B cell (primary cell): ENCODE measurements around the gene RAI2. TPM values are rescaled to one million over a fixed set of nuclear protein-coding genes. Genes with fewer than 3 reads are reported as not detected.

Source experiments
- ATAC-seq: fragments of 200-7000 bp; cut with Tn5 transposase; one replicate; pipeline ENCODE4 v1.10.0; 2021; ENCODE audit warnings: low read depth, mild to moderate bottlenecking, moderate number of reproducible peaks, moderate library complexity
- CTCF ChIA-PET: fragments of 350-600 bp; sonication (Branson Sonifier 250); formaldehyde crosslinking; loops from one replicate; lab custom pipeline; 2021; ENCODE audit warnings: antibody characterized with exemption, inconsistent platforms; lab: Charles Lee
- POLR2A ChIA-PET: fragments of 350-600 bp; sonication (Branson Sonifier 250); formaldehyde crosslinking; loops from one replicate; lab custom pipeline; 2021; ENCODE audit warnings: antibody characterized with exemption; lab: Charles Lee
- DNase-seq: peaks from one replicate; pipeline ENCODE4 v3.0.0; 2013
- H2AFZ ChIP-seq: 2 replicates; pipeline ENCODE4 v1.6.1; 2012; ENCODE audit warnings: mild to moderate bottlenecking, low read depth, low read length; ENCODE audit not compliant: insufficient read depth, poor library complexity, severe bottlenecking
- H3K27ac ChIP-seq, 2 donors: 1 replicate in 1 of 2; 2 replicates in 1 of 2; pipeline ENCODE4 v1.5.1; 2012 to 2013; ENCODE audit warnings: low read length in 2 of 2, mild to moderate bottlenecking in 2 of 2, moderate library complexity in 1 of 2
- H3K27me3 ChIP-seq, 4 experiments: fragments of 200-600 bp in 1 of 4; sonication (generic) in 1 of 4; replicated peaks in 1 of 4; 1 replicate in 2 of 4; 2 replicates in 2 of 4; pipeline versions ENCODE4 v1.6.1 to v1.7.0; 2013 to 2016; ENCODE audit warnings: low read length in 3 of 4, mild to moderate bottlenecking in 2 of 4, mixed read lengths in 1 of 4, moderate library complexity in 1 of 4; ENCODE audit not compliant: insufficient read depth in 4 of 4, control insufficient read depth in 3 of 4; ENCODE audit errors: control extremely low read depth in 1 of 4
- H3K36me3 ChIP-seq, 2 experiments: replicated peaks in 1 of 2; 1 replicate in 1 of 2; 2 replicates in 1 of 2; pipeline versions ENCODE4 v1.6.1 to v1.7.1; 2013; ENCODE audit warnings: low read length in 1 of 2; ENCODE audit not compliant: insufficient read depth in 2 of 2, control insufficient read depth in 1 of 2; ENCODE audit errors: control extremely low read depth in 1 of 2, extremely low read depth in 1 of 2
- H3K4me1 ChIP-seq, 2 donors: fragments of 200-600 bp in 1 of 2; sonication (generic) in 1 of 2; 1 replicate in 1 of 2; 2 replicates in 1 of 2; pipeline versions ENCODE4 v1.5.1 to v1.6.1; 2013 to 2017; ENCODE audit warnings: low read length in 2 of 2; ENCODE audit not compliant: control insufficient read depth in 2 of 2, insufficient read depth in 2 of 2
- H3K4me2 ChIP-seq: replicated peaks from 2 replicates; pipeline ENCODE3; 2012; ENCODE audit warnings: mild to moderate bottlenecking, low read depth, low read length; ENCODE audit not compliant: poor library complexity, severe bottlenecking
- H3K4me3 ChIP-seq, 5 experiments: fragments of 200-600 bp in 1 of 5; sonication (generic) in 1 of 5; 1 replicate in 3 of 5; 2 replicates in 2 of 5; pipeline versions ENCODE4 v1.5.1 to v1.7.0; 2011 to 2016; ENCODE audit warnings: low read length in 4 of 5, mild to moderate bottlenecking in 4 of 5, low read depth in 2 of 5, control low read depth in 1 of 5, moderate library complexity in 1 of 5; ENCODE audit not compliant: insufficient read depth in 1 of 5; ENCODE audit errors: control extremely low read depth in 1 of 5, extremely low read depth in 1 of 5
- H3K79me2 ChIP-seq: fragments of 200-600 bp; sonication (generic); one replicate; pipeline ENCODE4 v1.6.0; 2016; ENCODE audit warnings: low read length; ENCODE audit not compliant: control insufficient read depth, insufficient read depth
- H3K9ac ChIP-seq: fragments of 200-600 bp; sonication (generic); 2 replicates; pipeline ENCODE4 v1.6.1; 2017; ENCODE audit warnings: mild to moderate bottlenecking, low read length, moderate library complexity
- H3K9me3 ChIP-seq, 3 donors: one replicate each; pipeline versions ENCODE4 v1.6.1 to v1.7.1; 2013; ENCODE audit warnings: low read length in 2 of 3; ENCODE audit not compliant: control insufficient read depth in 2 of 3, insufficient read depth in 1 of 3; ENCODE audit errors: control extremely low read depth in 1 of 3
- H4K20me1 ChIP-seq: 2 replicates; pipeline ENCODE4 v1.6.0; 2012; ENCODE audit warnings: mild to moderate bottlenecking, low read length; ENCODE audit not compliant: insufficient read depth, control insufficient read depth, poor library complexity, severe bottlenecking
- H3K27ac Mint-ChIP-seq: one replicate; pipeline ENCODE4 v1.8.0; 2021; ENCODE audit warnings: mixed read lengths
- H3K27me3 Mint-ChIP-seq: one replicate; pipeline ENCODE4 v1.8.0; 2021; ENCODE audit warnings: mixed read lengths
- H3K4me1 Mint-ChIP-seq: one replicate; pipeline ENCODE4 v1.8.0; 2021; ENCODE audit warnings: mixed read lengths
- H3K4me3 Mint-ChIP-seq: one replicate; pipeline ENCODE4 v1.8.0; 2021; ENCODE audit warnings: mixed read lengths
- H3K9me3 Mint-ChIP-seq: one replicate; pipeline ENCODE4 v1.8.0; 2022; ENCODE audit warnings: mixed read lengths; ENCODE audit not compliant: insufficient read depth
- EZH2 ChIP-seq: IDR thresholded peaks from 2 replicates; pipeline ENCODE4 v1.6.1; 2012; ENCODE audit warnings: borderline replicate concordance, low read depth, mild to moderate bottlenecking, moderate library complexity, low read length; ENCODE audit not compliant: insufficient read depth, poor library complexity, severe bottlenecking
- WGBS: methylation state at CpG from one replicate; pipeline ENCODE4 v1.1.5; 2013; ENCODE audit warnings: missing lambda C conversion rate; ENCODE audit not compliant: insufficient coverage; 5-methylcytosine and 5-hydroxymethylcytosine counted together
- intact Hi-C: fragments of 100-400 bp; cut with micrococcal nuclease; formaldehyde crosslinking; loops from one replicate; pipeline ENCODE4 v1.10.0; 2022
- polyA plus RNA-seq: library from polyadenylated mRNA; depleted of rRNA; stranded (reverse); fragments of >200 nt; gene quantifications from 2 replicates; pipeline ENCODE4 v1.2.3, GENCODE V29; 2012
- total RNA-seq, 2 donors: library from RNA; stranded (reverse); fragments of 120-200 nt in 1 of 2; gene quantifications; 1 replicate in 1 of 2; 2 replicates in 1 of 2; pipeline versions ENCODE4 v1.2.3 to v1.2.4, GENCODE V29; 2013 to 2022
- TF ChIP-seq, protein P1 (sequence below): fragments of 200-600 bp; IDR thresholded peaks from one replicate; pipeline ENCODE4 v1.8.0; 2022; ENCODE audit warnings: antibody characterized with exemption, mild to moderate bottlenecking

Gene RAI2
- total and polyA plus RNA-seq, 2 donors (not counting 1 experiment from before 2014, with no cell fraction given), result not detected

DNA sequence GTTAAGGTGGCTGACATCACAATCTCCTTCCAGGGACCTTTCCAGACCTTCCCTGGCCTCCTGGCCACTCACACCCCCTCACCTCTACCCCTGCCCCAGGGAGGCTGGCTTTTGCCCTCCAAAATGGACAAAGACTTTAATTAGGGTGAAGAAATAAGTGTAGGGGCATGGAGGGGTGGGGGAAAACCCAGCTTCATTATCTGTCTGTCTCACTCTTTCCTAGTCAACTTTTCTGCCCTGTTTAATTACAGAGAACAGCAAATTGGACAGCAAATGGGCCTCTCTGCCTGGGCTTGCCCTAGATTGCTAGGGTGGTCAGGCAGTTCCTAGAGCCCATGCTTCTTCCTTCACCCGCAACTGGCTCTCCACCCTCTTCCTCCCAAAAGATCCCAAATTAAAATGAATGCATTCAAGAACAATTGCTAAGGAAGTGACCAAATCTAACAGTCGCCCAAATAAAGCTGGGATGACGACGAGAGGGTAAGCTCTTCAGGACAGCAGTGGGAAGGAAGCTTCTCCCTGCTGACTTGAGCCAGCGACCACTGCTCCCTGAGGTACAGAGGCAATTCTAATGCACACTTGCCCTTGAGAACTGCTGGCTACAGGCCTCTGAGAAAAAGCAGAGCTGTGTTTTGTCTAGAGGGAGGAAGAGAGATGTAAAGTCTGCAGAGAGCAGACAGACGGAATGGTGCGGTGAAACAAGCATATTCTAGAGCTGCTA is 12.4 kb downstream of the RAI2 start:
- Mint-ChIP-seq H3K4me1 (no peaks in the 10 kb centered on the region), H3K4me3 (no peak overlapping the region), H3K9me3 (no peaks in the 10 kb centered on the region), H3K27me3 (no peaks in the 10 kb centered on the region), H3K27ac (no peak overlapping the region)
- no peak overlapping the region for H2AFZ ChIP-seq
- no peaks in the 10 kb centered on the region for H3K9me3 ChIP-seq
- no peak for DNase-seq
- H3K27ac ChIP-seq, result no peak overlapping the region
- no peak overlapping the region for H3K9ac ChIP-seq
- ChIA-PET CTCF (no interaction called here), POLR2A (no interaction called here)
- no peak overlapping the region for H3K4me3 ChIP-seq
- H3K36me3 ChIP-seq, result no peaks in the 10 kb centered on the region
- no peaks in the 10 kb centered on the region for H3K79me2 ChIP-seq
- intact Hi-C loops, result no loop called here
- no peaks in the 10 kb centered on the region for H3K27me3 ChIP-seq
- WGBS, result 81% methylated on average over 4 of the region's 7 CpGs
- H3K4me1 ChIP-seq, result no peaks in the 10 kb centered on the region
- ATAC-seq, result no peak
- no peak overlapping the region for H3K4me2 ChIP-seq
- H4K20me1 ChIP-seq, result no peaks in the 10 kb centered on the region
- TF ChIP-seq EZH2, result no peak
- TF ChIP-seq, protein P1, sequence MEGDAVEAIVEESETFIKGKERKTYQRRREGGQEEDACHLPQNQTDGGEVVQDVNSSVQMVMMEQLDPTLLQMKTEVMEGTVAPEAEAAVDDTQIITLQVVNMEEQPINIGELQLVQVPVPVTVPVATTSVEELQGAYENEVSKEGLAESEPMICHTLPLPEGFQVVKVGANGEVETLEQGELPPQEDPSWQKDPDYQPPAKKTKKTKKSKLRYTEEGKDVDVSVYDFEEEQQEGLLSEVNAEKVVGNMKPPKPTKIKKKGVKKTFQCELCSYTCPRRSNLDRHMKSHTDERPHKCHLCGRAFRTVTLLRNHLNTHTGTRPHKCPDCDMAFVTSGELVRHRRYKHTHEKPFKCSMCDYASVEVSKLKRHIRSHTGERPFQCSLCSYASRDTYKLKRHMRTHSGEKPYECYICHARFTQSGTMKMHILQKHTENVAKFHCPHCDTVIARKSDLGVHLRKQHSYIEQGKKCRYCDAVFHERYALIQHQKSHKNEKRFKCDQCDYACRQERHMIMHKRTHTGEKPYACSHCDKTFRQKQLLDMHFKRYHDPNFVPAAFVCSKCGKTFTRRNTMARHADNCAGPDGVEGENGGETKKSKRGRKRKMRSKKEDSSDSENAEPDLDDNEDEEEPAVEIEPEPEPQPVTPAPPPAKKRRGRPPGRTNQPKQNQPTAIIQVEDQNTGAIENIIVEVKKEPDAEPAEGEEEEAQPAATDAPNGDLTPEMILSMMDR, result no peak

DNA sequence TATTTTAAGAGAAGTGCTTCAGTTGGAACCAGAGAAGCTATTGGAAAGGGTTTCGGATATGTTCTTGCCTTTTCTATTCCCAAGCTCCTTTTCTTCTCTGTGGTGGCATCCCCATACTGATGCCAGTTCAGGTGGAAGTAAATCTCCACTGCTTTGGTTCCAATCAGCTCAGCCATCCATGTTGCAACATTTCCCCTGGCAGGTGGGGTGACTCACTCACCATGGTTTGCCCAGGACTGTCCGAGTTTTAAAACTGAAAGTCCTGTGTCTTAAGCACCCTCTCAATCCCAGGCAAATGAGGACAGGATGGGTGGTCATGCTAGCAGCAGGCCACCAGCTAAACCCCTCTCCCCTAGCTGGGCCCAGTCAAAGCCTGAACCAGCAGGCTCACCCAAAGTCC is 15.1 kb downstream of the RAI2 start:
- Histone ChIP-seq H3K79me2 (no peaks in the 10 kb centered on the region), H3K4me2 (no peak overlapping the region), H3K4me3 (no peak overlapping the region), H3K27ac (no peak overlapping the region), H4K20me1 (no peaks in the 10 kb centered on the region), H3K27me3 (no peaks in the 10 kb centered on the region), H3K9me3 (no peaks in the 10 kb centered on the region), H3K9ac (no peak overlapping the region), H3K36me3 (no peaks in the 10 kb centered on the region), H3K4me1 (no peaks in the 10 kb centered on the region), H2AFZ (no peak overlapping the region)
- DNase-seq (no peak), ATAC-seq (no peak)
- no peaks in the 10 kb centered on the region for H3K9me3 Mint-ChIP-seq
- TF ChIP-seq, protein P1, result no peak
- TF ChIP-seq EZH2, result no peak
- H3K4me3 Mint-ChIP-seq, result no peak overlapping the region
- ChIA-PET POLR2A (no interaction called here), CTCF (no interaction called here)
- H3K27me3 Mint-ChIP-seq, result no peaks in the 10 kb centered on the region
- no peaks in the 10 kb centered on the region for H3K4me1 Mint-ChIP-seq
- no CpG with 5 or more reads among the region's 2 CpGs for WGBS
- H3K27ac Mint-ChIP-seq, result no peak overlapping the region
- intact Hi-C loops, result no loop called here
